GM12878 (cell line): ENCODE results near the gene CGN. TPM values are rescaled to one million over a fixed set of nuclear protein-coding genes. Genes with fewer than 3 reads are reported as not detected.

Experiments
- ATAC-seq: fragments of 200-7000 bp; cut with Tn5 transposase; 3 replicates; pipeline ENCODE4 v1.9.1; 2020; ENCODE audit warnings: mild to moderate bottlenecking, moderate library complexity
- BruUV-seq: library from RNA; stranded (reverse); fragments of 400-500 nt; replicated peaks from 2 replicates; lab custom pipeline; 2021; lab: Mats Ljungman, UMichigan
- CTCF ChIA-PET: fragments of 300-600 bp; sonication (Branson Sonifier 250); formaldehyde crosslinking; extraction: SDS; loops from one replicate; lab custom pipeline; 2021; ENCODE audit warnings: inconsistent platforms; lab: Yijun Ruan, JAX
- POLR2A ChIA-PET: fragments of 350-600 bp; formaldehyde crosslinking; extraction: SDS; loops from one replicate; lab custom pipeline; 2021; ENCODE audit warnings: inconsistent platforms; lab: Charles Lee
- RAD21 ChIA-PET: fragments of 300-600 bp; sonication (Branson Sonifier 250); formaldehyde crosslinking; loops from one replicate; lab custom pipeline; 2023; ENCODE audit warnings: antibody characterized with exemption; ENCODE audit not compliant: unreplicated experiment; lab: Charles Lee
- SMC1A ChIA-PET: fragments of 300-600 bp; sonication (Branson Sonifier 250); formaldehyde crosslinking; loops from one replicate; lab custom pipeline; 2023; ENCODE audit not compliant: unreplicated experiment, uncharacterized antibody; lab: Charles Lee
- DNase-seq: peaks from one replicate; pipeline ENCODE4 v3.0.0-alpha.2; 2011; ENCODE audit warnings: low read depth, low spot score
- FAIRE-seq: peaks from 3 replicates; lab custom pipeline; 2011; peaks lifted over from hg19 to GRCh38; lab: Jason Lieb, UNC
- H2AFZ ChIP-seq: 2 replicates; pipeline ENCODE4 v1.6.0; 2011; ENCODE audit warnings: low read depth, low read length, control low read depth; ENCODE audit not compliant: control insufficient read depth
- H3K27ac ChIP-seq: 2 replicates; pipeline ENCODE4 v1.5.1; 2011; ENCODE audit warnings: control low read depth; ENCODE audit not compliant: control insufficient read depth, insufficient read depth
- H3K27me3 ChIP-seq, 2 experiments: replicated peaks in 1 of 2; 2 replicates each; pipeline versions ENCODE4 v1.6.0 to v1.6.1; 2011; ENCODE audit warnings: low read length in 1 of 2; ENCODE audit not compliant: control insufficient read depth in 2 of 2, insufficient read depth in 2 of 2
- H3K36me3 ChIP-seq, 2 experiments: 2 replicates each; pipeline ENCODE4 v1.5.1; 2011; ENCODE audit warnings: low read length in 1 of 2; ENCODE audit not compliant: control insufficient read depth in 2 of 2, insufficient read depth in 2 of 2
- H3K4me1 ChIP-seq: 2 replicates; pipeline ENCODE4 v1.6.1; 2011; ENCODE audit warnings: mild to moderate bottlenecking, low read length, moderate library complexity, mixed read lengths; ENCODE audit not compliant: control insufficient read depth, insufficient read depth
- H3K4me2 ChIP-seq: 2 replicates; pipeline ENCODE4 v1.6.0; 2011; ENCODE audit warnings: control low read depth; ENCODE audit not compliant: control insufficient read depth, insufficient read depth
- H3K4me3 ChIP-seq: fragments of 200-600 bp; sonication (generic); 2 replicates; pipeline ENCODE4 v1.5.1; 2016
- H3K79me2 ChIP-seq: 2 replicates; pipeline ENCODE4 v1.6.0; 2011; ENCODE audit warnings: low read length; ENCODE audit not compliant: control insufficient read depth, insufficient read depth
- H3K9ac ChIP-seq: 2 replicates; pipeline ENCODE4 v1.8.0; 2011; ENCODE audit warnings: low read length, control low read depth, mixed read lengths; ENCODE audit not compliant: control insufficient read depth, insufficient read depth
- H3K9me3 ChIP-seq: replicated peaks from 3 replicates; pipeline ENCODE4 v1.5.1; 2011; ENCODE audit warnings: mild to moderate bottlenecking, low read length; ENCODE audit not compliant: control insufficient read depth, insufficient read depth
- H4K20me1 ChIP-seq: 2 replicates; pipeline ENCODE4 v1.6.0; 2011; ENCODE audit not compliant: control insufficient read depth, insufficient read depth
- BACH1 ChIP-seq: fragments of 450-650 bp; IDR thresholded peaks from 2 replicates; pipeline ENCODE4 v1.6.1; 2017; ENCODE audit warnings: mild to moderate bottlenecking, borderline replicate concordance
- E2F4 ChIP-seq: IDR thresholded peaks from 2 replicates; pipeline ENCODE4 v1.6.1; 2012; ENCODE audit warnings: low read depth, low read length, improper control_type of control experiment
- GATAD2B ChIP-seq: fragments of 450-650 bp; conservative IDR thresholded peaks from 2 replicates; pipeline ENCODE4 v1.6.1; 2017; ENCODE audit warnings: low read depth, mild to moderate bottlenecking, moderate library complexity
- IRF3 ChIP-seq: fragments of 450-650 bp; IDR thresholded peaks from 2 replicates; pipeline ENCODE4 v1.6.1; 2014; ENCODE audit warnings: mild to moderate bottlenecking
- JUND ChIP-seq: IDR thresholded peaks from 2 replicates; pipeline ENCODE4 v1.6.1; 2012; ENCODE audit warnings: low read depth, mild to moderate bottlenecking, low read length, improper control_type of control experiment, moderate library complexity
- MXI1 ChIP-seq: fragments of 150-350 bp; IDR thresholded peaks from 2 replicates; pipeline ENCODE4 v1.6.1; 2011; ENCODE audit warnings: low read depth, mild to moderate bottlenecking, inconsistent platforms, low read length, improper control_type of control experiment
- NFYB ChIP-seq: IDR thresholded peaks from 2 replicates; pipeline ENCODE4 v1.6.1; 2011; ENCODE audit warnings: low read depth, mild to moderate bottlenecking, low read length, improper control_type of control experiment, moderate library complexity; ENCODE audit not compliant: insufficient read depth
- PML ChIP-seq: IDR thresholded peaks from 2 replicates; pipeline ENCODE4 v1.6.1; 2012; ENCODE audit warnings: low read length, inconsistent platforms
- RBBP5 ChIP-seq: fragments of 200-600 bp; sonication (generic); conservative IDR thresholded peaks from 2 replicates; pipeline ENCODE4 v1.6.1; 2016
- SMC3 ChIP-seq: IDR thresholded peaks from 2 replicates; pipeline ENCODE4 v1.6.1; 2011; ENCODE audit warnings: low read length, improper control_type of control experiment, borderline replicate concordance
- SUZ12 ChIP-seq: fragments of 200-600 bp; sonication (generic); IDR thresholded peaks from one replicate; pipeline ENCODE4 v1.6.1; 2018; ENCODE audit warnings: antibody characterized with exemption, mild to moderate bottlenecking; ENCODE audit not compliant: unreplicated experiment
- TARDBP ChIP-seq: IDR thresholded peaks from 2 replicates; pipeline ENCODE4 v1.6.1; 2016; ENCODE audit warnings: borderline replicate concordance
- WRNIP1 ChIP-seq: IDR thresholded peaks from 2 replicates; pipeline ENCODE4 v1.6.1; 2011; ENCODE audit warnings: low read depth, low read length, improper control_type of control experiment, borderline replicate concordance
- WGBS: methylation state at CpG from one replicate; pipeline ENCODE4 v1.1.6; 2016; ENCODE audit warnings: low lambda C conversion rate; ENCODE audit not compliant: insufficient replicate concordance, insufficient coverage; ENCODE audit errors: missing lambda C conversion rate; 5-methylcytosine and 5-hydroxymethylcytosine counted together
- in situ Hi-C: fragments of 300-500 bp; cut with MboI; formaldehyde crosslinking; loops from 9 replicates; pipeline ENCODE4 v1.14.3; 2018; ENCODE audit warnings: mixed read lengths
- intact Hi-C: fragments of 100-400 bp; cut with micrococcal nuclease; formaldehyde crosslinking; loops from one replicate; pipeline ENCODE4 v1.14.2; 2022; ENCODE audit not compliant: unreplicated experiment
- polyA plus RNA-seq, 11 experiments: library from polyadenylated mRNA; depleted of rRNA in 4 of 11; unstranded in 6 of 11; stranded (reverse) in 5 of 11; fragments of >200 nt; fragmentation: Nextera tagmentation in 4 of 11; fragmentation: Illumina TruSeq in 1 of 11; extraction: Ambion mirVana in 4 of 11; extraction: Trizol in 1 of 11; gene quantifications; 1 replicate in 1 of 11; 2 replicates in 10 of 11; pipeline versions ENCODE4 v1.2.1 to v1.2.3, GENCODE V29; 2011 to 2016; ENCODE audit warnings: inconsistent platforms in 2 of 11, missing spikeins in 2 of 11, low read depth in 1 of 11
- total RNA-seq, 4 experiments: library from RNA; depleted of rRNA in 3 of 4; stranded (reverse); fragments of >200 nt in 3 of 4; fragmentation: Illumina TruSeq in 1 of 4; extraction: Trizol in 1 of 4; gene quantifications; 2 replicates each; pipeline versions ENCODE4 v1.2.1 to v1.2.3, GENCODE V29; 2013 to 2021
- TF ChIP-seq, protein P1 (sequence below): fragments of 450-650 bp; IDR thresholded peaks from 2 replicates; pipeline ENCODE4 v1.6.1; 2018; ENCODE audit warnings: borderline replicate concordance, mild to moderate bottlenecking; ENCODE audit not compliant: partially characterized antibody
- TF ChIP-seq, protein P2 (sequence below): IDR thresholded peaks from 2 replicates; pipeline ENCODE4 v1.6.1; 2012; ENCODE audit warnings: low read length, inconsistent platforms
- TF ChIP-seq, protein P3 (sequence below): fragments of 450-650 bp; IDR thresholded peaks from 2 replicates; pipeline ENCODE4 v1.6.1; 2017; ENCODE audit warnings: antibody characterized with exemption, mild to moderate bottlenecking, moderate library complexity

Gene CGN
- total and polyA plus RNA-seq, 10 of the 15 experiments (the other 5 are each of a cell fraction or from before 2014, with no cell fraction given) = 0.11 to 6.5 (median 3.4) TPM

DNA sequence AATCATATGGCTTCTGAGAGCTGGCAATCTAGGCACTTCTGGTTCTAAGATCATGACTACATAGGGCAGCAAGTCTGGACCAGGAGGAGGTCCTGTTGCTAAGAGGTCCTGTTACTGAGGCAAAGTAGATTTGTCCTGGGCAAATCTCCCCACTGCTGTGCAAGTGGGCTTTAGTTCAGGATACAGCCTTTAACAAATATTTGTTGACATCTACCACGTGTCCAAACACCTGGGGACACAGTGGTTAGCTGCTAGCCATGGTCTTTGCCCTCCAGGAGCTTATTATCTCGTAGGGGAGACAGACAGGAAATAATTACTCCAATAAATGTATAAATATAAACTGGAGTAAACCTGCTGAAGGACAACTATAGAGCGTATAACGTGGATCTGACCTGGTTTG, 3.2 kb downstream of the CGN start:
- FAIRE-seq = no peak
- ATAC-seq = no peak
- SMC1A ChIA-PET = no interaction called here

More for the DNA sequence above, 3.2 kb downstream of the CGN start:
- no peaks in the 10 kb centered on the region for H3K9me3 ChIP-seq
- no peak overlapping the region for H3K4me3 ChIP-seq
- no peak overlapping the region for H2AFZ ChIP-seq
- CTCF ChIA-PET = no interaction called here
- RAD21 ChIA-PET = interaction anchor here (0.9 to 1.0 kb wide), 2 partner anchors 17 to 39 kb away, joined by 3 to 4 read pairs; no protein-coding TSS in a partner anchor
- BruUV-seq = no TSS peak
- in situ Hi-C loops = loop anchor here (5.0 kb wide), 1 partner anchor 67 kb away; no protein-coding TSS in a partner anchor
- WGBS = 31% methylated on average over 4 of the region's 4 CpGs
- no peak overlapping the region for H3K4me2 ChIP-seq
- no peak for DNase-seq
- H3K36me3 ChIP-seq = no peaks in the 10 kb centered on the region
- H3K27me3 ChIP-seq = peaks cover 6 to 7% of the 10 kb centered on the region in 2 experiments
- no peaks in the 10 kb centered on the region for H4K20me1 ChIP-seq
- TF ChIP-seq, protein P1, sequence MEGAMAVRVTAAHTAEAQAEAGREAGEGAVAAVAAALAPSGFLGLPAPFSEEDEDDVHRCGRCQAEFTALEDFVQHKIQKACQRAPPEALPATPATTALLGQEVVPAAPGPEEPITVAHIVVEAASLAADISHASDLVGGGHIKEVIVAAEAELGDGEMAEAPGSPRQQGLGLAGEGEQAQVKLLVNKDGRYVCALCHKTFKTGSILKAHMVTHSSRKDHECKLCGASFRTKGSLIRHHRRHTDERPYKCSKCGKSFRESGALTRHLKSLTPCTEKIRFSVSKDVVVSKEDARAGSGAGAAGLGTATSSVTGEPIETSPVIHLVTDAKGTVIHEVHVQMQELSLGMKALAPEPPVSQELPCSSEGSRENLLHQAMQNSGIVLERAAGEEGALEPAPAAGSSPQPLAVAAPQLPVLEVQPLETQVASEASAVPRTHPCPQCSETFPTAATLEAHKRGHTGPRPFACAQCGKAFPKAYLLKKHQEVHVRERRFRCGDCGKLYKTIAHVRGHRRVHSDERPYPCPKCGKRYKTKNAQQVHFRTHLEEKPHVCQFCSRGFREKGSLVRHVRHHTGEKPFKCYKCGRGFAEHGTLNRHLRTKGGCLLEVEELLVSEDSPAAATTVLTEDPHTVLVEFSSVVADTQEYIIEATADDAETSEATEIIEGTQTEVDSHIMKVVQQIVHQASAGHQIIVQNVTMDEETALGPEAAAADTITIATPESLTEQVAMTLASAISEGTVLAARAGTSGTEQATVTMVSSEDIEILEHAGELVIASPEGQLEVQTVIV = no peak
- no peak for TF ChIP-seq NFYB
- no peak for TF ChIP-seq RBBP5
- TF ChIP-seq MXI1 = no peak
- no peak for TF ChIP-seq IRF3
- no peak for TF ChIP-seq BACH1
- no peak for TF ChIP-seq GATAD2B
- TF ChIP-seq SMC3 = no peak
- TF ChIP-seq PML = no peak
- TF ChIP-seq E2F4 = no peak
- TF ChIP-seq, protein P2, sequence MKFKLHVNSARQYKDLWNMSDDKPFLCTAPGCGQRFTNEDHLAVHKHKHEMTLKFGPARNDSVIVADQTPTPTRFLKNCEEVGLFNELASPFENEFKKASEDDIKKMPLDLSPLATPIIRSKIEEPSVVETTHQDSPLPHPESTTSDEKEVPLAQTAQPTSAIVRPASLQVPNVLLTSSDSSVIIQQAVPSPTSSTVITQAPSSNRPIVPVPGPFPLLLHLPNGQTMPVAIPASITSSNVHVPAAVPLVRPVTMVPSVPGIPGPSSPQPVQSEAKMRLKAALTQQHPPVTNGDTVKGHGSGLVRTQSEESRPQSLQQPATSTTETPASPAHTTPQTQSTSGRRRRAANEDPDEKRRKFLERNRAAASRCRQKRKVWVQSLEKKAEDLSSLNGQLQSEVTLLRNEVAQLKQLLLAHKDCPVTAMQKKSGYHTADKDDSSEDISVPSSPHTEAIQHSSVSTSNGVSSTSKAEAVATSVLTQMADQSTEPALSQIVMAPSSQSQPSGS = no peak
- TF ChIP-seq JUND = no peak
- TF ChIP-seq, protein P3, sequence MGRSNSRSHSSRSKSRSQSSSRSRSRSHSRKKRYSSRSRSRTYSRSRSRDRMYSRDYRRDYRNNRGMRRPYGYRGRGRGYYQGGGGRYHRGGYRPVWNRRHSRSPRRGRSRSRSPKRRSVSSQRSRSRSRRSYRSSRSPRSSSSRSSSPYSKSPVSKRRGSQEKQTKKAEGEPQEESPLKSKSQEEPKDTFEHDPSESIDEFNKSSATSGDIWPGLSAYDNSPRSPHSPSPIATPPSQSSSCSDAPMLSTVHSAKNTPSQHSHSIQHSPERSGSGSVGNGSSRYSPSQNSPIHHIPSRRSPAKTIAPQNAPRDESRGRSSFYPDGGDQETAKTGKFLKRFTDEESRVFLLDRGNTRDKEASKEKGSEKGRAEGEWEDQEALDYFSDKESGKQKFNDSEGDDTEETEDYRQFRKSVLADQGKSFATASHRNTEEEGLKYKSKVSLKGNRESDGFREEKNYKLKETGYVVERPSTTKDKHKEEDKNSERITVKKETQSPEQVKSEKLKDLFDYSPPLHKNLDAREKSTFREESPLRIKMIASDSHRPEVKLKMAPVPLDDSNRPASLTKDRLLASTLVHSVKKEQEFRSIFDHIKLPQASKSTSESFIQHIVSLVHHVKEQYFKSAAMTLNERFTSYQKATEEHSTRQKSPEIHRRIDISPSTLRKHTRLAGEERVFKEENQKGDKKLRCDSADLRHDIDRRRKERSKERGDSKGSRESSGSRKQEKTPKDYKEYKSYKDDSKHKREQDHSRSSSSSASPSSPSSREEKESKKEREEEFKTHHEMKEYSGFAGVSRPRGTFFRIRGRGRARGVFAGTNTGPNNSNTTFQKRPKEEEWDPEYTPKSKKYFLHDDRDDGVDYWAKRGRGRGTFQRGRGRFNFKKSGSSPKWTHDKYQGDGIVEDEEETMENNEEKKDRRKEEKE = no peak
- TF ChIP-seq TARDBP = no peak
- TF ChIP-seq SUZ12 = no peak
- TF ChIP-seq WRNIP1 = no peak
- no peak overlapping the region for H3K9ac ChIP-seq
- no peaks in the 10 kb centered on the region for H3K79me2 ChIP-seq
- no peak overlapping the region for H3K27ac ChIP-seq
- peaks cover 23% of the 10 kb centered on the region for H3K4me1 ChIP-seq
- POLR2A ChIA-PET = no interaction called here
- intact Hi-C loops = loop anchor here (5.0 kb wide), 1 partner anchor 72 kb away; no protein-coding TSS in a partner anchor
